ENCODE data around the gene PANX1. TPM values are rescaled to one million over a fixed set of nuclear protein-coding genes. Genes with fewer than 3 reads are reported as not detected.

Gene PANX1
- total RNA-seq, 1 experiment from 2014 or later = 37.5 TPM

DNA sequence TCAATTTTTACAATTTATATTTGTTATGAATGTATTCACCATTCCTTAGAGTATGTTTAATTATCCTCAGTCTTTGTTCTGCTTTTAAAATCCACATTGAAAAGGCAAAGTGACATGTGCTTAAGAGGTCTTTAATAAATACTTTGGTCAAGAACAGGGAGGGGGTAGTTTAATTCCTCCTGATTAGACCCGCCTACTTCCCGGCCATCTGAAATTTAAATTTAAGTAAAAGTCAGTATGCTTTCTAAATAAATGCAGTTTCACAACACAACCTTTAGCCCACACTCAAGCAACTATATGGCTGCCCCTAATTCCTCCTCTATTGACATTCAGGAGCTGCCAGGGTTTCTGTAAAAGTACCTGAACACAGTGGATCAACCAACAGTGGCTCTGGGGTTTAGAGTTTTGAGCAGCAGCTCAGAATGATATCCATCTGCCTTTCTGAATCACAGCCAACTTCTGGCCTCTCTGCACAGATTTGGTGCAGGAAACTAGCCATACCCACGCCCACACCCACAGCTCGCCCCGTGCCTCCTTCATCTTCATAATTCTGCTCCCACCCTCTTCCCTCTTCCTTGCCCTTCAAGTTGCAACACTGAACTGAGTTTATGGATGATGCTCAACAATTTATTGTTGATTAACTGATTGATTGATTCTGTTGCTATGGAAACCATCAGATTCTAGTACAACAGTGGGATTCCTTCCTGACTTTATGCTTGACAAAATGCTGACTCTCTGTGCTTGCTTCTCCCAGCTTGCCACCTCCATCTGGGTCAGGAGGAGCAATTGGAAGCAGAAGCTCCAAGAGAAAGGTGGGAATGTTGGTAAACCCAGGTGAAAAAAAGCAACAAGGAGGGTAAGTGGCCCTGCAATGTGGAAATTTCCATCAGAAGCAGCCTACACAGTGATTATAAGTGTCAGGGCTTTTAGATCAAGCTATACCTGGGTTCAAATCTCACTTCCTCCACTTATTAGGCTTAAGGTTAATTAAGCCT, 70.8 kb downstream of the PANX1 start:
- Histone ChIP-seq H3K14ac (ENCODE audit: insufficient read depth, low read length) (no peak overlapping the region), H3K9ac (ENCODE audit: extremely low read depth, insufficient read length, low read length) (no peak overlapping the region), H3K18ac (ENCODE audit: insufficient read length, low read depth, low read length) (no peak overlapping the region), H2BK12ac (ENCODE audit: insufficient read length, low read depth, low read length) (no peak overlapping the region), H4K5ac (ENCODE audit: insufficient read length, low read depth, low read length) (no peak overlapping the region), H3K27me3 (ENCODE audit: insufficient read depth, low read length) (no peaks in the 10 kb centered on the region), H3K4me1 (ENCODE audit: insufficient read depth, low read length) (no peaks in the 10 kb centered on the region), H2BK15ac (ENCODE audit: low read depth, low read length) (no peak overlapping the region), H2BK120ac (ENCODE audit: low read depth, low read length, poor library complexity, severe bottlenecking) (no peak overlapping the region), H3K56ac (ENCODE audit: insufficient read length, low read depth, low read length) (no peak overlapping the region), H3K4ac (ENCODE audit: low read depth, low read length) (no peak overlapping the region), H4K91ac (ENCODE audit: insufficient read length, low read depth, low read length) (no peak overlapping the region), H3K4me2 (ENCODE audit: insufficient read depth, insufficient read length, low read length) (no peak overlapping the region), H4K8ac (replicated peaks; ENCODE audit: insufficient read length, low read depth, low read length) (no peak overlapping the region), H3K23me2 (ENCODE audit: insufficient read length, low read depth, low read length, poor library complexity, severe bottlenecking) (no peaks in the 10 kb centered on the region), H3T11ph (ENCODE audit: low read length) (no peak overlapping the region), H2BK5ac (ENCODE audit: insufficient read length, low read length) (no peak overlapping the region), H3K79me2 (ENCODE audit: insufficient read depth, low read length) (no peaks in the 10 kb centered on the region), H4K20me1 (ENCODE audit: control insufficient read depth, insufficient read depth, insufficient read length) (no peaks in the 10 kb centered on the region), H3K23ac (ENCODE audit: insufficient read length, low read depth, low read length) (no peak overlapping the region), H3K9me3 (ENCODE audit: control insufficient read depth, low read depth, low read length) (no peaks in the 10 kb centered on the region), H2AK5ac (ENCODE audit: insufficient read length, low read length) (no peak overlapping the region), H3K27ac (ENCODE audit: insufficient read length, low read depth, low read length) (no peak overlapping the region), H3K79me1 (ENCODE audit: insufficient read depth, low read depth, low read length, poor library complexity, severe bottlenecking) (no peaks in the 10 kb centered on the region), H2BK20ac (ENCODE audit: low read depth, low read length, poor library complexity, severe bottlenecking) (no peak overlapping the region), H2AFZ (ENCODE audit: low read length) (no peak overlapping the region)
- no peak for TF ChIP-seq CTCF (conservative IDR thresholded peaks at IDR 0.05)
- H3K4me3 Mint-ChIP-seq = no peak overlapping the region
- H3K4me1 Mint-ChIP-seq = no peaks in the 10 kb centered on the region
- H3K27me3 Mint-ChIP-seq (ENCODE audit: low read depth) = peaks cover 3% of the 10 kb centered on the region; the same call in 1 of the 2 replicates
- H3K27ac Mint-ChIP-seq = no peak overlapping the region; a peak in 1 of 7 replicates
- no peaks in the 10 kb centered on the region for H3K36me3 Mint-ChIP-seq (ENCODE audit: insufficient read depth in 1 of 3, low read depth in 3 of 3)
- no peak for DNase-seq
- H3K9me3 Mint-ChIP-seq = no peaks in the 10 kb centered on the region
- WGBS (ENCODE audit: extremely low coverage, insufficient read length, low lambda C conversion rate) = no CpG with 5 or more reads among the region's 5 CpGs

Data from H9 (cell line).